Lung microvascular endothelial cell (primary cell): ENCODE measurements around the gene PDZRN4. TPM values are rescaled to one million over a fixed set of nuclear protein-coding genes. Genes with fewer than 3 reads are reported as not detected.

Experiments
- DNase-seq, 2 donors: peaks; one replicate each; pipeline versions ENCODE4 v3.0.0 to v3.0.0-alpha.2; 2010; ENCODE audit warnings: low read depth in 2 of 2
- total RNA-seq: library from RNA; depleted of rRNA; stranded (reverse); fragments of >200 nt; gene quantifications from 2 replicates; pipeline ENCODE4 v1.2.1, GENCODE V29; 2014

Gene PDZRN4
- total RNA-seq, 1 donor from 2014 or later: not detected

GRCh38 chr12:41356181-41356580 is 168.1 kb downstream of the PDZRN4 start:
- DNase-seq: no peak

GRCh38 chr12:41361738-41362137 is 173.6 kb downstream of the PDZRN4 start:
- no peak for DNase-seq

GRCh38 chr12:41362510-41362909 is 174.4 kb downstream of the PDZRN4 start:
- DNase-seq: no peak

GRCh38 chr12:41362931-41363330 is 174.8 kb downstream of the PDZRN4 start:
- DNase-seq: no peak

GRCh38 chr12:41364211-41364610 is 176.1 kb downstream of the PDZRN4 start:
- DNase-seq: no peak

- DNase-seq: no peak
These were observed 177.6 kb downstream of the PDZRN4 start for GRCh38 chr12:41365653-41366171.

GRCh38 chr12:41367726-41368405 is 179.7 kb downstream of the PDZRN4 start:
- peak; percentile 25 to 38 for DNase-seq

- DNase-seq: no peak
These were observed 192.8 kb downstream of the PDZRN4 start for GRCh38 chr12:41380878-41381277.

GRCh38 chr12:41402801-41403200 is 214.7 kb downstream of the PDZRN4 start:
- DNase-seq: peak in 1 of 2 donors; percentile 19

GRCh38 chr12:41407232-41407799 is 219.2 kb downstream of the PDZRN4 start:
- DNase-seq: no peak

- no peak for DNase-seq
These were observed 221.5 kb downstream of the PDZRN4 start for GRCh38 chr12:41409628-41410027.

GRCh38 chr12:41418586-41418985 is 230.5 kb downstream of the PDZRN4 start:
- DNase-seq: peak in 1 of 2 donors; percentile 10

- no peak for DNase-seq
These were observed 231.2 kb downstream of the PDZRN4 start for GRCh38 chr12:41419131-41419893.

GRCh38 chr12:41424651-41425050 is 236.5 kb downstream of the PDZRN4 start:
- DNase-seq: no peak

GRCh38 chr12:41433460-41433859 is 245.3 kb downstream of the PDZRN4 start:
- no peak for DNase-seq

- DNase-seq: no peak
These were observed 248.0 kb downstream of the PDZRN4 start for GRCh38 chr12:41436076-41436475.

GRCh38 chr12:41437563-41437962 is 249.4 kb downstream of the PDZRN4 start:
- DNase-seq: no peak

GRCh38 chr12:41438854-41439541 is 250.9 kb downstream of the PDZRN4 start:
- peak; percentile 4 to 35 for DNase-seq

- DNase-seq: no peak
These were observed 251.7 kb downstream of the PDZRN4 start for GRCh38 chr12:41439801-41440200.

- DNase-seq: no peak
These were observed 253.1 kb downstream of the PDZRN4 start for GRCh38 chr12:41441180-41441579.

- DNase-seq: no peak
These were observed 254.8 kb downstream of the PDZRN4 start for GRCh38 chr12:41442896-41443295.

GRCh38 chr12:41443690-41444089 is 255.6 kb downstream of the PDZRN4 start:
- DNase-seq: no peak
